GM23338 (cell line): ENCODE results near the gene SSNA1. TPM values are rescaled to one million over a fixed set of nuclear protein-coding genes. Genes with fewer than 3 reads are reported as not detected.

Experiments used
- ATAC-seq: fragments of 200-7000 bp; cut with Tn5 transposase; 3 replicates; pipeline ENCODE4 v1.9.1; 2020
- DNase-seq: peaks from one replicate; pipeline ENCODE4 v3.0.0-alpha.2; 2015; ENCODE audit warnings: low spot score
- H2AFZ ChIP-seq: fragments of 200-600 bp; sonication (generic); 2 replicates; pipeline ENCODE4 v1.8.0; 2016; ENCODE audit warnings: antibody characterized with exemption, mild to moderate bottlenecking, moderate library complexity
- H3F3A ChIP-seq: fragments of 200-600 bp; sonication (generic); replicated peaks from 2 replicates; pipeline ENCODE4 v1.8.0; 2017; ENCODE audit warnings: antibody characterized with exemption, mixed run types, low read depth
- H3K27ac ChIP-seq: fragments of 200-600 bp; sonication (generic); 2 replicates; pipeline ENCODE4 v1.6.1; 2016; ENCODE audit warnings: low read depth
- H3K27me3 ChIP-seq: fragments of 200-600 bp; sonication (generic); 2 replicates; pipeline ENCODE4 v1.8.0; 2016; ENCODE audit warnings: mild to moderate bottlenecking, mixed run types, moderate library complexity; ENCODE audit not compliant: insufficient read depth
- H3K36me3 ChIP-seq: fragments of 200-600 bp; sonication (generic); 2 replicates; pipeline ENCODE4 v1.8.0; 2016; ENCODE audit warnings: mild to moderate bottlenecking; ENCODE audit not compliant: insufficient read depth
- H3K4me1 ChIP-seq: fragments of 200-600 bp; sonication (generic); 2 replicates; pipeline ENCODE4 v1.8.0; 2016; ENCODE audit warnings: mild to moderate bottlenecking, moderate library complexity; ENCODE audit not compliant: insufficient read depth
- H3K4me2 ChIP-seq: fragments of 200-600 bp; sonication (generic); 2 replicates; pipeline ENCODE4 v1.7.1; 2017; ENCODE audit warnings: mixed run types
- H3K4me3 ChIP-seq: fragments of 200-600 bp; sonication (generic); 2 replicates; pipeline ENCODE4 v1.6.1; 2016; ENCODE audit warnings: mixed run types
- H3K79me2 ChIP-seq: fragments of 200-600 bp; sonication (generic); replicated peaks from 2 replicates; pipeline ENCODE4 v1.8.0; 2017; ENCODE audit warnings: mild to moderate bottlenecking; ENCODE audit not compliant: insufficient read depth
- H3K9me2 ChIP-seq: fragments of 200-600 bp; sonication (generic); 2 replicates; pipeline ENCODE4 v1.8.0; 2017; ENCODE audit not compliant: insufficient read depth
- H4K20me1 ChIP-seq: fragments of 200-600 bp; sonication (generic); replicated peaks from 2 replicates; pipeline ENCODE4 v1.8.0; 2017; ENCODE audit warnings: mild to moderate bottlenecking; ENCODE audit not compliant: insufficient read depth
- H3K27ac Mint-ChIP-seq: 2 replicates; pipeline ENCODE4 v1.8.0; 2020; ENCODE audit warnings: inconsistent platforms, mild to moderate bottlenecking, moderate library complexity, mixed read lengths
- H3K27me3 Mint-ChIP-seq: 3 replicates; pipeline ENCODE4 v1.8.0; 2022; ENCODE audit warnings: low read depth, mild to moderate bottlenecking, moderate library complexity, mixed read lengths, inconsistent platforms; ENCODE audit not compliant: insufficient read depth, poor library complexity
- H3K36me3 Mint-ChIP-seq: 3 replicates; pipeline ENCODE4 v1.8.0; 2021; ENCODE audit warnings: low read depth, mild to moderate bottlenecking, inconsistent platforms, moderate library complexity, mixed read lengths
- H3K4me1 Mint-ChIP-seq: 3 replicates; pipeline ENCODE4 v1.8.0; 2020; ENCODE audit warnings: mild to moderate bottlenecking, inconsistent platforms, mixed read lengths
- H3K4me3 Mint-ChIP-seq: 3 replicates; pipeline ENCODE4 v1.8.0; 2021; ENCODE audit warnings: moderate library complexity, mild to moderate bottlenecking, inconsistent platforms, mixed read lengths
- H3K9me3 Mint-ChIP-seq: 3 replicates; pipeline ENCODE4 v1.8.0; 2020; ENCODE audit warnings: moderate library complexity, mild to moderate bottlenecking, inconsistent platforms, mixed read lengths
- CREB1 ChIP-seq: fragments of 250-450 bp; sonication (Bioruptor Pico); IDR thresholded peaks from 2 replicates; pipeline ENCODE4 v1.5.0; 2020; ENCODE audit warnings: low read depth, mild to moderate bottlenecking, moderate library complexity
- EZH2phosphoT487 ChIP-seq: fragments of 200-600 bp; sonication (generic); IDR thresholded peaks from one replicate; pipeline ENCODE4 v1.8.1; 2018; ENCODE audit warnings: antibody characterized with exemption; ENCODE audit not compliant: unreplicated experiment
- JUNB ChIP-seq: IDR thresholded peaks from one replicate; pipeline ENCODE4 v1.6.1; 2016; ENCODE audit warnings: antibody characterized with exemption; ENCODE audit not compliant: unreplicated experiment
- NANOG ChIP-seq: IDR thresholded peaks from 2 replicates; pipeline ENCODE4 v1.6.1; 2016; ENCODE audit warnings: antibody characterized with exemption, borderline replicate concordance
- POLR2AphosphoS5 ChIP-seq: IDR thresholded peaks from 2 replicates; pipeline ENCODE4 v1.6.1; 2016; ENCODE audit warnings: antibody characterized with exemption, low read depth
- STAT1 ChIP-seq: IDR thresholded peaks from one replicate; pipeline ENCODE4 v1.6.1; 2016; ENCODE audit warnings: antibody characterized with exemption; ENCODE audit not compliant: unreplicated experiment
- ZNF114 ChIP-seq: fragments of 250-450 bp; sonication (Bioruptor Pico); IDR thresholded peaks from 2 replicates; pipeline ENCODE4 v1.5.0; 2020; ENCODE audit warnings: mild to moderate bottlenecking, moderate library complexity
- ZNF331 ChIP-seq: fragments of 250-450 bp; sonication (Bioruptor Pico); IDR thresholded peaks from 2 replicates; pipeline ENCODE4 v1.5.0; 2020; ENCODE audit warnings: low read depth, mild to moderate bottlenecking, moderate library complexity
- ZNF462 ChIP-seq: fragments of 250-450 bp; sonication (Bioruptor Pico); IDR thresholded peaks from 2 replicates; pipeline ENCODE4 v1.5.0; 2020; ENCODE audit warnings: mild to moderate bottlenecking, moderate library complexity
- polyA plus RNA-seq: library from polyadenylated mRNA; unstranded; fragments of >200 nt; fragmentation: Nextera tagmentation; extraction: Ambion mirVana; gene quantifications from 2 replicates; pipeline ENCODE4 v1.2.1, GENCODE V29; 2016
- total RNA-seq: library from RNA; depleted of rRNA; stranded (reverse); fragments of >200 nt; shearing (Covaris generic); gene quantifications from 2 replicates; pipeline ENCODE4 v1.2.3, GENCODE V29; 2014
- TF ChIP-seq, protein P1 (sequence below): IDR thresholded peaks from 2 replicates; pipeline ENCODE4 v1.6.1; 2016; ENCODE audit warnings: antibody characterized with exemption

SSNA1 gene
- total and polyA plus RNA-seq, 2 experiments from 2014 or later, result 132 to 154 TPM

DNA sequence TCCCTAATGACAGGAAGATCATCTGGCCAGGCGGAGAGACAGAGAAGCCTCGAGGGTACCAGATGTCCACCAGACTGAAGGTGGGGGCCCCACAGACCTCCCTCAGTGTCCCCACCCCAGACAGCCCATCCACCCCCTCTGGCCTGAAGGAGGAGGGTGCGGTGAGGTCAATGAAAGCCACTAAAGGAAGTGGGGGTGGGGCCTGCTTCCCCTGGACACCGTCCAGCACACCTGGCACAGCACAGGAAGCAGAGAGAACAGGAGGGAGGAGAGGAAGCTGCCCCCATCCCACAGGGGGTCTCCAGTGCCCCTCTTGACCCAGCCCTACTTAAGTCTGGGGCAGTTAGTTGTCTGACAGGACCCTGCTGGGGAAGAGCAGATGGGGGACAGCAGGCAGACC lies 29.9 kb upstream of the SSNA1 start:
- peaks cover 88% of the 10 kb centered on the region for H3K27me3 ChIP-seq
- H3K27me3 Mint-ChIP-seq, result peaks cover 85% of the 10 kb centered on the region

More for the DNA sequence above, 29.9 kb upstream of the SSNA1 start:
- DNase-seq, result no peak
- Mint-ChIP-seq H3K27ac (no peak overlapping the region), H3K4me1 (no peaks in the 10 kb centered on the region; the same call in 1 of the 3 replicates), H3K4me3 (no peak overlapping the region), H3K36me3 (no peaks in the 10 kb centered on the region), H3K9me3 (no peaks in the 10 kb centered on the region; the same call in 2 of the 3 replicates)
- TF ChIP-seq CREB1 (no peak), JUNB (no peak), POLR2AphosphoS5 (no peak), ZNF114 (CRISPR knock-in tag) (no peak), EZH2phosphoT487 (no peak), NANOG (no peak), ZNF462 (CRISPR knock-in tag) (no peak), STAT1 (no peak), ZNF331 (CRISPR knock-in tag) (no peak)
- TF ChIP-seq, protein P1, sequence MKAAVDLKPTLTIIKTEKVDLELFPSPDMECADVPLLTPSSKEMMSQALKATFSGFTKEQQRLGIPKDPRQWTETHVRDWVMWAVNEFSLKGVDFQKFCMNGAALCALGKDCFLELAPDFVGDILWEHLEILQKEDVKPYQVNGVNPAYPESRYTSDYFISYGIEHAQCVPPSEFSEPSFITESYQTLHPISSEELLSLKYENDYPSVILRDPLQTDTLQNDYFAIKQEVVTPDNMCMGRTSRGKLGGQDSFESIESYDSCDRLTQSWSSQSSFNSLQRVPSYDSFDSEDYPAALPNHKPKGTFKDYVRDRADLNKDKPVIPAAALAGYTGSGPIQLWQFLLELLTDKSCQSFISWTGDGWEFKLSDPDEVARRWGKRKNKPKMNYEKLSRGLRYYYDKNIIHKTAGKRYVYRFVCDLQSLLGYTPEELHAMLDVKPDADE, result no peak
- Histone ChIP-seq H3F3A (peaks cover 4% of the 10 kb centered on the region), H3K9me2 (no peaks in the 10 kb centered on the region), H3K4me2 (no peak overlapping the region), H3K27ac (no peak overlapping the region), H3K4me3 (no peak overlapping the region), H3K79me2 (no peaks in the 10 kb centered on the region), H3K36me3 (no peaks in the 10 kb centered on the region), H2AFZ (no peak overlapping the region), H3K4me1 (peaks cover 2% of the 10 kb centered on the region; the same call in 1 of the 2 replicates), H4K20me1 (no peaks in the 10 kb centered on the region)
- no peak for ATAC-seq
